Endothelial cell (in vitro differentiated cells): ENCODE measurements around the gene ICAM1. TPM values are rescaled to one million over a fixed set of nuclear protein-coding genes. Genes with fewer than 3 reads are reported as not detected.

Experiments used
- DNase-seq: peaks from one replicate; pipeline ENCODE4 v3.0.0; 2021; ENCODE audit warnings: low spot score
- H3K27ac Mint-ChIP-seq: one replicate; pipeline ENCODE4 v1.8.0; 2021; ENCODE audit warnings: mixed read lengths, inconsistent platforms; ENCODE audit not compliant: unreplicated experiment
- H3K27me3 Mint-ChIP-seq: one replicate; pipeline ENCODE4 v1.8.0; 2021; ENCODE audit warnings: mild to moderate bottlenecking, moderate library complexity, mixed read lengths, inconsistent platforms; ENCODE audit not compliant: unreplicated experiment
- H3K36me3 Mint-ChIP-seq: one replicate; pipeline ENCODE4 v1.8.0; 2021; ENCODE audit warnings: mild to moderate bottlenecking, low read depth, mixed read lengths, inconsistent platforms; ENCODE audit not compliant: unreplicated experiment
- H3K4me1 Mint-ChIP-seq: one replicate; pipeline ENCODE4 v1.8.0; 2021; ENCODE audit warnings: mild to moderate bottlenecking, mixed read lengths, inconsistent platforms; ENCODE audit not compliant: unreplicated experiment
- H3K4me3 Mint-ChIP-seq: one replicate; pipeline ENCODE4 v1.8.0; 2021; ENCODE audit warnings: mild to moderate bottlenecking, mixed read lengths, inconsistent platforms; ENCODE audit not compliant: unreplicated experiment
- H3K9me3 Mint-ChIP-seq: one replicate; pipeline ENCODE4 v1.8.0; 2021; ENCODE audit warnings: mixed read lengths, inconsistent platforms; ENCODE audit not compliant: unreplicated experiment
- CTCF ChIP-seq: fragments of 200-600 bp; sonication (generic); IDR thresholded peaks from one replicate; pipeline ENCODE4 v1.5.0; 2021; ENCODE audit warnings: antibody characterized with exemption; ENCODE audit not compliant: unreplicated experiment
- total RNA-seq: library from RNA; stranded (reverse); fragmentation: NEBNext Ultra II Directional; extraction: Animal tissue kit (Norgen Biotek cat#: 25700); gene quantifications from one replicate; pipeline ENCODE4 v1.2.1, GENCODE V29; 2021; ENCODE audit not compliant: unreplicated experiment

Gene ICAM1
- total RNA-seq, 1 donor from 2014 or later = 7.2 TPM

- H3K4me1 Mint-ChIP-seq = peaks cover 14% of the 10 kb centered on the region
- H3K36me3 Mint-ChIP-seq = no peaks in the 10 kb centered on the region
- DNase-seq = peak; percentile 44
- TF ChIP-seq CTCF = no peak
- H3K9me3 Mint-ChIP-seq = no peaks in the 10 kb centered on the region
- H3K27me3 Mint-ChIP-seq = peaks cover 15% of the 10 kb centered on the region
- H3K27ac Mint-ChIP-seq = peak overlapping the region; percentile 99
- peak overlapping the region; percentile 71 for H3K4me3 Mint-ChIP-seq
Measured at GRCh38 chr19:10268071-10268470, 2.8 kb upstream of the ICAM1 start.

- no peak overlapping the region for H3K4me3 Mint-ChIP-seq
- DNase-seq = peak; percentile 95
- H3K27me3 Mint-ChIP-seq = peaks cover 17% of the 10 kb centered on the region
- TF ChIP-seq CTCF = peak; percentile 86
- no peaks in the 10 kb centered on the region for H3K36me3 Mint-ChIP-seq
- no peaks in the 10 kb centered on the region for H3K9me3 Mint-ChIP-seq
- H3K4me1 Mint-ChIP-seq = peaks cover 14% of the 10 kb centered on the region
- H3K27ac Mint-ChIP-seq = peak overlapping the region; percentile 99
Measured at GRCh38 chr19:10269333-10270179, 1.4 kb upstream of the ICAM1 start.

GRCh38 chr19:10270180-10270615 lies 722 bp upstream of the ICAM1 start:
- H3K27ac Mint-ChIP-seq = peak overlapping the region; percentile 84
- no peak overlapping the region for H3K4me3 Mint-ChIP-seq
- H3K9me3 Mint-ChIP-seq = no peaks in the 10 kb centered on the region
- H3K4me1 Mint-ChIP-seq = peaks cover 14% of the 10 kb centered on the region
- DNase-seq = no peak
- H3K27me3 Mint-ChIP-seq = peaks cover 17% of the 10 kb centered on the region
- no peak for TF ChIP-seq CTCF
- H3K36me3 Mint-ChIP-seq = no peaks in the 10 kb centered on the region

- H3K9me3 Mint-ChIP-seq = no peaks in the 10 kb centered on the region
- H3K36me3 Mint-ChIP-seq = no peaks in the 10 kb centered on the region
Measured at GRCh38 chr19:10271543-10272086, 695 bp downstream of the ICAM1 start.

More at GRCh38 chr19:10271543-10272086, 695 bp downstream of the ICAM1 start:
- no peak for TF ChIP-seq CTCF
- DNase-seq = no peak
- H3K27me3 Mint-ChIP-seq = peaks cover 15% of the 10 kb centered on the region
- H3K4me1 Mint-ChIP-seq = peaks cover 14% of the 10 kb centered on the region
- no peak overlapping the region for H3K4me3 Mint-ChIP-seq
- peak overlapping the region; percentile 36 for H3K27ac Mint-ChIP-seq
